GM19395 (cell line): Measurements from ENCODE around the gene TMED10.
"Not testable (repeated sequence)": the region's sequence is repeated elsewhere in the genome, so short reads cannot be mapped to it uniquely, and the experiment has no call there.

Experiments
- ATAC-seq: cut with Tn5 transposase; IDR thresholded peaks from one replicate; pipeline ENCODE4 v1.9.1; 2021; ENCODE audit warnings: mild to moderate bottlenecking, moderate library complexity; ENCODE audit not compliant: unreplicated experiment

TMED10 gene

DNA sequence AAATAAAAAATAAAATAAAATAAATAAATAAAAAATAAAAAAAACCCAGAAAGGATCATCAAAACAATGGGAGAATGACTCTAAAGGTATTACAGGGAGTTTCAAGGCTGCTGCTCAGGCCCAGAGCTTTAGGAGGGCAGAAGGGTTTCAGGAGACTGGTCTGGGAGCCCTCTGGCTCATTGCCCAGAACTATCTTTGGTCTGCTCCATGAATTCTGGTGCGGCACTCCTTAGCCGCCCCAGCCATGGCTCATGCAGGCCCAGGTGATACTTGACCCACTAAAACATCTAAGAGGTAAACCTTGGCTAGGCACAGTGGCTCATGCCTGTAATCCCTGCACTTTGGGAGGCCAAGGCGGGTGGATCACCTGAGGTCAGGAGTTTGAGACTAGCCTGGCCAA, 14.7 kb upstream of the TMED10 start:
- no peak for ATAC-seq

DNA sequence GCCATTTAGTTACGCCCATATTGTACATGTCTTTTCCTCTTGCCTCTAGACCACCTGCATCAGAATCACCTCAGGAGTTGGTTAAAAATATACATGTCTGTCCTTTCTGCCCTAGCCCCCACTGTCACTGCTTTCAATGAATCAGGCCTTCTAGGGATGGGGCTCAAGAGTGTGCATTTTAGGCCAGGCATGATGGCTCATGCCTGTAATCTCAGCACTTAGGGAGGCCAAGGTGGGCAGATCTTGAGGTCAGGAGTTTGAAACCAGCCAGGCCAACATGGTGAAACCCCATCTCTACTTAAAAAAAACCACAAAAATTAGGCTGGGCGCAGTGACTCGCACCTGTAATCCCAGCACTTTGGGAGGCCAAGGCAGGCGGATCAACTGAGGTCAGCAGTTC, 13.6 kb upstream of the TMED10 start:
- no peak for ATAC-seq

DNA sequence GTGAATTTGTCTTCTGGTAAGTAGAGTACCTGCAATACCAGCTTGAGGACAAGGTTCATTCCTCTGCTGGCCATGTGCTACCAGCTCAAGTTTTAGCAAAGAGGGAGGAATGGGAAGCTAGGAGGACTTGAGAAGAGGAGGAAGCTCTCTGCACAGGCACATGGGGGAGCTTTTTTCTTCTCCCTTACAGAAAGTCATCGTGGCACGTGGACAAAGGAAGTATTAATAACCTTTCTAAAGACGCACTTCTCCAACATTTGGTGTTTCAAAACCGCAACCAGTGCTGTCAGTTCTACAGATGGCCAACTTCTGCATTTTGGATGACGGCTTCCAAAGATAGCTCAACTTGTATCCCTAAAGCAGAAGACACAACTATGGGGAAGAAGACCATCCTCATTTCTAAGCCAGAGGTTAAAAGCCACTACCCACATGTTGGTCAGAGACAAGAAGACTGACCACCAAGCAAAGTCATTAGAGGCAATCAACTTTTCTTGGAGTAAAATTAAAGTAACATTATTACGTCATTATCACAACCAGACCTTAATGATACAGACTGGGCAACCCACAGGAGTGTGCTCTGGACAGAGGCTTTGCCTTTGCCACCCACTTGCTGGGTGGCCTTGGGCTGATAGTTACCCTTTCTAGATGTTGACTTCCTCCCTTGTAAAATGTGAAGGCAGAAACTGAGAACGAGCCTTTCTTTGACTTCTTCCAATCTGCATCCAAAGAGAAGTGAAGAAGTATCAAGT, 12.3 kb upstream of the TMED10 start:
- no peak for ATAC-seq

DNA sequence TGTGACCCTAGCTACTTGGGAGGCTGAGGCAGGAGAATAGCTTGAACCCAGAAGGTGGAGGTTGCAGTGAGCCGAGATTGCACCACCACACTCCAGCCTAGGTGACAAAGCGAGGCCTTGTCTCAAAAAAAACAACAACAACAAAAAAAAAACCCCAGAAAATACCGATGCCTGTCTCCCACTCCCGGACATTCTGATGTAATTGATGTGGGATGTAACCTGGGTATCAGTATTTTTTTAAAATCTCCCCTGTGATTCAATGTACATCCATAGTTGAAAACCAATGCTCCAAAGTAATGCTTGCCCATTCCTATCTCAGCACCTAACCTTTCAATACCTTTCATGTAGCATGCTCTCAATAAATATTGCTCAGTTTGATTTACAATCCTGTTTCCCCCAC, 11.7 kb upstream of the TMED10 start:
- no peak for ATAC-seq

DNA sequence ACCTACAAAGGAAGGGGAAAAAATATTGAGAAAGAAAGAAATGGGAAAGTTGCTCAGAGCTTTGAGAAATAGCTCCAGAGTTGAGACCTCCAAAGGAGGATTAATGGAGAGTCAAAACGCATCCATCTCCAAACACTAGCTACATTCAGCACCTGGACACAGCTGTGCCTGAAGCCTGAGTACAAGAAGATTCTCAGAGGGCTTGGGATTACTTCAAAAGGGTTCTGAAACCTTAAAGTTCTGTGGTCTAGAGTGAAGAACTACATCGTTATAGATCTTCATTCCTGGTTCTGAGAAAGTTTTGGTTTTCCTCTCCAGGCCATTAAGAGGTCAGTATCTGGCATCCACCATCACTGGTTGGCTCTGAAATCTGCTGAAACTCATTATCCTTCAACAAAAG, 10.5 kb upstream of the TMED10 start:
- no peak for ATAC-seq

DNA sequence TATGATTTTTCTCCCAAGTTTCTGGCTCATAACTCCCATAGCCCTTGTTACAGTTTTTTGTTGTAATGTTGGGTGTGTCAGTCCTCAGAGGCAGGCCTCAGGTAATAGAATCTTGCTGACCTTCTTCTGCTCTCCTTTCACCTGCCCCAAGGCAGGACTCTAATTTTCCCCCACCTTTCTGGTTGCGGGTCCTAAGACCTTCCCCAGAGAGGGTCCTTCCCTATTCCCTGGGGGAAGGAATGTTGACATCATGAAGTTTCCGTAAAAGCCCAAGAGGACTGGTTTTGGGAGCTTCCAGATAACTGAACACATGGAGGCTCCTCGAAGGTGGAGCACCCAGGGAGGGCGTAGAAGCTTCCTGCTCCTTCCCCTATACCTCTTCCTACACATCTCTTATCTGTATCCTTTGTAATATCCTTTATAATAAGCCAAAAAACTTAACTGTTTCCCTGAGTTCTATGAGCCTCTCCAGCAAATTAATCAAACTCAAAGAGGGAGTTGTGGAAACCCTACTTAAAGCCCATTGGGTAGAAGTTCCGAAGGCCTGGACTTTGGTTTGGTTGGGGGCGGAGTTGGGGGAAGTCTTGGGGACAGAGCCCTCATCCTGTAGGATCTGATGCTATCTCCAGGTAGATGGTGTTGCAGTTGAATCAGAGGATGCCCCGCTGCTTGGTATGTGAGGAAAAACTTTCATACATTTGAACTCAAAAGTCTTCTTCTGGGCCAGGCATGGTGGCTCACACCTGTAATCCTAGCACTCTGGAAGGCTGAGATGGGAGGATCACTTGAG, 9.0 kb upstream of the TMED10 start:
- no peak for ATAC-seq

DNA sequence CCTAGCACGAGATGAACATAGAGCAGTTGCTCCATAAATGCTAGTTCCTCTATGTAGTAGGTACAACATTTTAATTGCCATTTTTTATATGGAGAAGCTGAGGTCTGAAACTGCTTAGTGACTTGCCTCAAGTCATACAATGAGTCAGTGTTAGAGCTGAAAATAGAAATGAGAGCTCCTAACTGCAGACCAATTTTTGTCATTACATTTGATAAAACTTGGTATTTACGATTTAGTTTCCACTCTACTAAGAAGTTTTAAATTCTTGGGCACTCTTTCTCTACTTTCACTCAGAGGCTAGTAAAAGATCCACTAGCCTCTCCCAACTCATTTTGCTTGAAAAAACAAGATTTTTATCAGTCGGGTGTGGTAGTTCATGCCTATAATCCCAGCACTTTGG, 8.1 kb upstream of the TMED10 start:
- ATAC-seq, result no peak

DNA sequence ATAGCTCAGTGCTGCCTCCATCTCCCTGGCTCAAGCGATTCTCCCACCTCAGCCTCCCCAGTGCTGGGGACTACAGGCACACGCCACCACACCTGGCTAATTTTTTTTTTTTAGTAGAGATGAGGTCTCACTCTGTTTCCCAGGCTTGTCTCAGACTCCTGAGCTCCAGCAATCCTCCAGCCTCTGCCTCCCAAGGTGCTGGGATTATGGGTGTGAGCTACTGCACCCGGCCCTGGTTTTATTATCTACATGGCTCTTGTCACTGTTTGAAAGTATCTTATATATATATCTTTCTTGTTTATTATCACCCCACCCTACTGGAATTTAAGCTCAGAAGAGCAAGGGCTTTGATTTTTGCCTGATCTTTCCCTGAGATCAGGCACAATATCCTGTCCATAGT, 7.6 kb upstream of the TMED10 start:
- no peak for ATAC-seq

DNA sequence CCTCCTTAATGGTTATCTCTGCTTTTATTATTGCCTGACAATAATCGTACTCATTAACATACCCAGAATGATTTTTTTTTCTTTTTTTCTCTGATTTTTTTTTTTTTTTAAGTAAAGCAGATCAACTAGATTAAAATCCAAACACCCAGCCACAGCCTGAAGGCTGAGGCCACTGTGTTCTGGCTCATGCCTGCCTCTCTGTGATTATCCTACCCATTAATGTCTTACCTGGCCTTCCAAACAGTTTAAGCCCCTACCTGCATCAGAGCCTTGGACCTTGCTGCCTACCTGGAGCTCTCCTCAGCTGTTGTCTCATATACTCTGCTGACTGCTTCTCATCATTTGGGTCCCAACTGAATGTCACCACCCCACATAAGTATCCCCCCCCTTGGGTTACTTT, 6.8 kb upstream of the TMED10 start:
- no peak for ATAC-seq

DNA sequence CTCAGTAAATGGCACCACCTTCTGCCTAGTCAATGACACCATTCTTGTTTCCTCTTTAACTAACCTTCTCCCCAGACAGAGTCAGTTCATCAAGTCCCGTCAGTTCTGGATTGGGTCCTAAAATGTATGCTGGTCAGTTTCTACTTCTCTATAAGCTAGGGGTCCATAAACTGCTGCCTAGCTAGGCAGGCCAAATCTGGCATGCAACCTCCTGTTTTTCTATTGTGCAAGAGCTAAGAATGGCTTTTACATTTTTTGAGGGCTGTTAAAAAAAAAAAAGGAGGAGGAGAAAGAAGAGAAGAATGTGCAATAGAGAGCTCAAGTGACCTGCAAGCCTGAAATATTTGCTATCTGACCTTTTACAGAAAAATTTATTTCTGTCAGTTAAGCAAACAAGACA, 6.4 kb upstream of the TMED10 start:
- ATAC-seq, result no peak

DNA sequence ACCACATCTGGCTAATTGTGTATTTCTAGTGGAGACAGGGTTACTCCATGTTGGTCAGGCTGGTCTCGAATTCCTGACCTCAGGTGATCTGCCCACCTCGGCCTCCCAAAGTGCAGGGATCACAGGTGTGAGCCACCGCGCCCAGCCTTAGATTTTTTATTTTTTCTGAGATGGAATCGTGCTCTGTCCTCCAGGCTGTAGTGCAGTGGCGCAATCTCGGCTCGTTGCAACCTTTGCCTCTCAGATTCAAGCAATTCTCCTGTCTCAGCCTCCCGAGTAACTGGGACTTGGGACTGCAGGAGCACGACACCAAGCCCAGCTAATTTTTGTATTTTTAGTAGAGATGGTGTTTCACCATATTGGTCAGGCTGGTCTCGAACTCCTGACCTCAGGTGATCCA, 5.8 kb upstream of the TMED10 start:
- not testable (repeated sequence) for ATAC-seq

DNA sequence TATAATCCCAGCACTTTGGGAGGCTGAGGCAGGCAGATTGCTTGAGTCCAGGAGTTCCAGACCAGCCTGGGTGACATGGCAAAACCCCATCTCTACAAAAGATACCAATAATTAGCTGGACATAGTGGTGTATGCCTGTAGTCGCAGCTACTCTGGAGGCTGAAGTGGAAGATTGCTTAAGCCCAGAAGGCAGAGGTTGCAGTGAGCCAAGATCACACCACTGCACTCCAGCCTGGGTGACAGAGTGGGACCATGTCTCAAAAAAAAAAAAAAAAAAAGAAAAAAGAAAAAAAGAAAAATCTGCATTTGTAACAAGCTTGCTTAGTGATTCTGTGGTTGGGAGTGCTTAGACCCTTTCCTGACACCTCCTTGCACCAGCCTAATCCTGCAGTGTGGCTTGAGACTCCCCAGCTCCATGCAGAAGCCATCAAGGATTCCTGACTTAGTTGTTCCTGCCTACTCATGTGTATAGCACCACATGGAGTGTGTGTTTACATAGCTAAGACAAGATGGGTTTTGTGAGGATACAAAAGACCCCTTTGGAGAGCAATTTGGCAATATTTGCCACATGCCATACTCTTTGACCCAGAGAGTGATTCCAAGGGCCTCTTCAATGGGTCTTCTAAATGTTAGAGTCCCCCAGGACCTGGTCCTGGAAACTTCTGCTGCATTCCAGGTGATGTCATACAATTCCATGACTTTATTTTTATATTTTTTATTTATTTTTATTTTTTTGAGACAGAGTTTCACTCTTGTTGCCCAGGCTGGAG, 5.1 kb upstream of the TMED10 start:
- no peak for ATAC-seq

DNA sequence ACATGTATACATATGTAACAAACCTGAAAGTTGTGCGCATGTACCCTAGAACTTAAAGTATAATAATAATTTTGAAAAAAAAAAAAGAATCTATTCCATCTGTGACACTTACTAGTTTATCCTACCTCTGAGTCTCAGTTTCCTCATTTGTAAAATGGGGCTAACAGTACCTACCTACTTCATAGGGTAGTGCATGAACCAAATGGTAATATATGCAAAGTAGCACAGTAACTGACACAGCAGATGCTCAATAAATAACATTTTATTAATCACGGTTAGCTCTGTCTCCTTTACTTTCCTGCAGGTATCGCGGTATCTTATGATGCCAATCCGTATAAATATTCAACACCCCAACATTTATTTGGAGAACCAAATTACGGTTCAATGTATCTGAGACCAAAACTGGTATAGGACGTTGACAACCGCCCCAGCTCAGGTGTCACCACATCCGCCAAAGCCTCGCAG, 703 bp downstream of the TMED10 start:
- ATAC-seq, result peak; percentile 25

DNA sequence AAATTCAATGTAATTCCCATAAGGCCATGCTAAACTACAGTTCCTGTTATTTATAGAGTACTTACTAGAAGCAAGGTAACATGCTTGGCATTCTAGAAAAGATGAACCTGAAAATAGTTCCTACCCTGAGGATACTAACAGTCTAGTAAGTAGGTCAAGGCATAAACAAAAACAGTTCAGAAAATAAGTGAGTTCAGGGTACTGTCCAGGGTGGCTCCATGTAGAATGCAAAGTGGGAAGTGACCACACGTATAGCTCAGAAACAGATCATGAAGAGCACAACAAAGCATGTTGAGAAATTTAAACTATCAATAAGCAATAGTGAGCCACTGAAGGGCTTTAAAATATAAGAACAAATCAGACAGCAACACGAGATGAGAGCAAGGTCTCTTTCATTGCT, 2.3 kb downstream of the TMED10 start:
- no peak for ATAC-seq

DNA sequence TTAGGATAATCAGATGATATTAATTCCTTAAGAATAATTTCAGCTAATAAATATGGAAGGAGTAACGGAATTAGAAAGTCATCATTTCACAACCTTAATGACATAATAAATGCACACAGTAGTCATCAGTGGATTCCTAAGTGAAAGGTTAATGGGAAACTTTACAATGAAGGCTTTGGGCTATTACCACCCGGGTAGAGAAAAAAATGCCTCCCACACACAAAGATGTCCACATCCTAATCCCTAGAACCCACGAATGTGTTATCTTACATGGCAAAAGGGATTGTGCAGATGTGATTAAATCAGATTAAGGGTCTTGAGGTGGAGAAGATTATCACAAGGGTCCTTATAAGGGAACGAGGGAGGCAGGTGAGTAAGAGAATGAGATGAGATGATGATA, 5.6 kb downstream of the TMED10 start:
- ATAC-seq, result no peak

DNA sequence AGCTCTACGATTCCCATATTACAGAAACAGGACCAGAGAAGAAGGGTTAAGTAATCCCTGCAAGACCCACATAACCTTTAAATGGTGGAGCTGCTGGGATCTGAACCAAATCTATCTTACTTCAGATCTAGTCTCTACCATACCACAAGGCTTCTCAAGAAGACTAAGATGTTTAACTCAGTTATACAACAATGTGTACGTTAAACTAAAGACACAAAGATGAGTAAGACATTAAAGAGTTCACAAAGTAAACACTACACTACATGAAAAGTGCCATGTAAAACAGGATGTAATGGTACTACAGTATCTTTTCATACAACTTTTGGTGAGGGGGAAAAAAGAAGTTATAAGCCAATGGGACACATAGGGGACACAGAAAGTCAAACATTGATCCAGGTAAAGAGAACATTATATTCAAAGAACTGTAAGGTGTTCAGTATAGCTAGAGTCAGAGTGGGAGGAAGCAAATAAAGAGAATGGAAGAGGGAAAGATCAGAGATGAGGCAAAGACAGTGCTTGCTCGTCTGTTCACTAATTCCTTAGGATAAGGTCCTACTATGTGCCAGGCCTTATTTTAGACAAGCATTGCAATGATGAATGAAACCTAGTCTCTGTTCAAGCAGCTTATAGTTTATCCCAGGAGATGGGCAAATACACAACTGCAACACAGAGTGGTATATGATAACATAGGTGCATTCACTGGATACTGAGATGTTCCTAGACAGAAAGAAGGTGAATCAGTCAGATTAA, 7.7 kb downstream of the TMED10 start:
- no peak for ATAC-seq

DNA sequence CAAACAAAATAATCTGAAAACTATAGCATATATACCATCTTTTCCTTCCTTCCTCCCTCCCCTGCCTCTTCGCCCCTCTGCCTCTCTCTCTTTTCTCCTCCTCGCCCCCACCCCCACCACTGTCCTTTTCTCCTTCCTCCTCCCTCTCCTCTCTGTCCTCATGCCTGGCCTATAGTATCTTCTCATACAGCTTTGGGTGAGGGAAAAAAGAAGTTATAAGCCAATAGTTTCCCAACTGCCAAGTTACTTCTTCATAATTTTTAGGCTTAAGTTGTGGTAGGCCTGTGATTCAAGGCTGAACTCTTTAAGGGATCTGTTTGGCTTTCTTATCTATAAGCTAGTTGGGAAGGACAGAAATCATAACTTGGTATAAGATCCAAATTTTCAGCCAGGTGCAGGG, 9.1 kb downstream of the TMED10 start:
- ATAC-seq, result no peak

DNA sequence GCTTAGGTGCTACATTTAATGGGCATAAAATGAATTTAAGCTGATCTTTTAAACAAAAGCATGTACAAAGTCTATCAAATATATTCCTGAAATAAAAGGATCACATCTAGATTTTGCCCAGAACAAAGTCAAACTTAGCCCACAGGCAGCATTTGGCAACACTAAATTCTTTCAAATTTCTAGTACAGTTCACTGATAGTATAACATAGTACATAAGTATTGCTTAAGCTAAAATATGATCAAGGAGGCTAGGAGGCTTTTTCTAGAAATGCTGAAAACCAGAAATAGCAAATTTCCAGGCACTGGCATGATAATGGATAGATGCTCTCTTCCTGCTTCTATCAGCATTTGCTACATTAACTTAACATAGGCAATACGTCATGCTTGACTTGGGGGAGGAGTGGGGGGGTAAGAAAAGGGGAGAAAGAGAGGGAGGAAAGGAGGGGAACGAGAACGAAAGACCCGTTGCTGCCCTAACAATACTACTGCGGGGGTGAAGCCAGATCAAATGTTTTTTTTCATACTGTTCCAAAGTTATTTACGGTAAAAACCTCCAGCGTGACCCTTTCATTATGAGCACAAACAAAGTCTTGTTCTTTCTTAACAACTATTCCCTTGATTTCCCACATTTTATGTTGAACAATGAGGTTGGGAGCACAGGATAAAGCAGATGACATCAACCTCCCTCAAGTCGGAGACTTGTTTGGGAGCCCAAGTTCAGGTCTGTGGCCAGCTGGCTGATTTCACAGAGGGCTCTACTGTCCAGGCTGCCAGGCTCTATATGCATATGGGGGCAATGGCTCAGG, 10.6 kb downstream of the TMED10 start:
- no peak for ATAC-seq

DNA sequence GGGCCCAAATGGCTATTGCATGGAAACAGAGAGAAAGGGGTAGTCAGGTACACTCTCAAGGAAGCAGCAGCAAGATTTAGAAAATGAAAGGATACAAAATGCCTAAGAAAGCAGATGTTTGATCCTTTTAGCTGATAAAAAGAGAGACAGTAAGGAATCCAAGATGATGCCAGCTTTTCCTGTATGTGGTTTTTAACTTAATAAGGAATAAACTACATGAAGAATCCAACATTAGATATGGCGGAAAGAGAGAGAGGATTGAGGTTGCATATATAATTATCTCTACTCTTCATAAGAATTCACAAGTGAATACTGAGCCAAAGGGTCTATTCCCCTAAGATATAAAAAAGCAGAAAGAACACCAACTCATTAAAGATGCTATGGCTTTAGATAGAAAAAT, 11.6 kb downstream of the TMED10 start:
- ATAC-seq, result no peak

DNA sequence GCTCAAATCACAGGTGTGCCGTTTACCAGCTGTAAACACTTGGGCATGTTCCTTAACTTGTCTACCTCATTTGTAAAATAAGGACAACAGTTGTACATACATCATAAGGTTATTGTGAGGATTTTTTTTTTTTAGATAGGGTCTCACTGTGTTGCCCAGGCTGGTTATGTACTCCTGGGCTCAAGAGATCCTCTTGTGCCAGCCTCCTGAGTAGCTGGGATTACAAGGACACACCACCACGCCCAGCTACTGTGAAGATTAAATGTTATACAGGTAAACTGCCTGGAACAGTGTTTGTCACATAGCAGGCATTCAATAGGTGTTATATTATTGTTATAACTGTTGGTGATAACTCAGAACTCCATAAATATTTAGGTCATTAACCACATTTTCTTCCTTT, 12.7 kb downstream of the TMED10 start:
- no peak for ATAC-seq
